ENCODE measurements around the gene RNU1-3.
"Not testable (repeated sequence)": the region's sequence is repeated elsewhere in the genome, so short reads cannot be mapped to it uniquely, and the experiment has no call there.

GRCh38 chr1:16701189-16701588 lies 34.4 kb upstream of the RNU1-3 start:
- TF ChIP-seq CTCF (conservative IDR thresholded peaks at IDR 0.05); EZH2 (IDR thresholded peaks at IDR 0.05; ENCODE audit: low read depth): not testable (repeated sequence)
